ENCODE measurements around the gene CTSZ.

CTSZ gene

GRCh38 chr20:59006864-59007664 is at the start of gene CTSZ:
CTSZ (minus strand) TSS chr20:59007254; CDS start chr20:59007128, 126 bp downstream.
- Histone ChIP-seq H3K9ac (ENCODE audit: low read length) (peak within 1 kb of the TSS; percentile 91), H3K4me3 (ENCODE audit: low read length) (peak within 1 kb of the TSS; percentile 56), H3K4me1 (ENCODE audit: control insufficient read depth, insufficient read depth, low read length) (peaks cover 58% of the 10 kb centered on the region), H3K9me3 (ENCODE audit: control insufficient read depth, low read length) (no peaks in the 10 kb centered on the region), H3K27me3 (ENCODE audit: control insufficient read depth, insufficient read depth, low read length) (no peaks in the 10 kb centered on the region), H3K36me3 (ENCODE audit: control insufficient read depth, insufficient read depth, low read length) (no peaks in the 10 kb centered on the region)

GRCh38 chr20:59055302-59055701 is 48.2 kb upstream of the CTSZ start:
- H3K36me3 ChIP-seq (ENCODE audit: control insufficient read depth, insufficient read depth, low read length): no peaks in the 10 kb centered on the region
- no peaks in the 10 kb centered on the region for H3K9me3 ChIP-seq (ENCODE audit: control insufficient read depth, low read length)
- H3K9ac ChIP-seq (ENCODE audit: low read length): no peak overlapping the region
- peaks cover 6% of the 10 kb centered on the region for H3K4me1 ChIP-seq (ENCODE audit: control insufficient read depth, insufficient read depth, low read length)
- no peak overlapping the region for H3K4me3 ChIP-seq (ENCODE audit: low read length)
- no peaks in the 10 kb centered on the region for H3K27me3 ChIP-seq (ENCODE audit: control insufficient read depth, insufficient read depth, low read length)

GRCh38 chr20:59051666-59052185 is 44.7 kb upstream of the CTSZ start:
- Histone ChIP-seq H3K9ac (ENCODE audit: low read length) (no peak overlapping the region), H3K4me3 (ENCODE audit: low read length) (no peak overlapping the region), H3K27me3 (ENCODE audit: control insufficient read depth, insufficient read depth, low read length) (no peaks in the 10 kb centered on the region), H3K4me1 (ENCODE audit: control insufficient read depth, insufficient read depth, low read length) (peaks cover 22% of the 10 kb centered on the region), H3K9me3 (ENCODE audit: control insufficient read depth, low read length) (no peaks in the 10 kb centered on the region), H3K36me3 (ENCODE audit: control insufficient read depth, insufficient read depth, low read length) (no peaks in the 10 kb centered on the region)

GRCh38 chr20:59050437-59050836 is 43.4 kb upstream of the CTSZ start:
- H3K4me3 ChIP-seq (ENCODE audit: low read length): no peak overlapping the region
- no peaks in the 10 kb centered on the region for H3K36me3 ChIP-seq (ENCODE audit: control insufficient read depth, insufficient read depth, low read length)

GRCh38 chr20:59048681-59049030 is 41.6 kb upstream of the CTSZ start:
- no peaks in the 10 kb centered on the region for H3K27me3 ChIP-seq (ENCODE audit: control insufficient read depth, insufficient read depth, low read length)
- H3K9ac ChIP-seq (ENCODE audit: low read length): no peak overlapping the region
- H3K4me1 ChIP-seq (ENCODE audit: control insufficient read depth, insufficient read depth, low read length): peaks cover 23% of the 10 kb centered on the region
- no peak overlapping the region for H3K4me3 ChIP-seq (ENCODE audit: low read length)
- H3K9me3 ChIP-seq (ENCODE audit: control insufficient read depth, low read length): no peaks in the 10 kb centered on the region
- no peaks in the 10 kb centered on the region for H3K36me3 ChIP-seq (ENCODE audit: control insufficient read depth, insufficient read depth, low read length)

More at GRCh38 chr20:59050437-59050836, 43.4 kb upstream of the CTSZ start:
- Histone ChIP-seq H3K4me1 (ENCODE audit: control insufficient read depth, insufficient read depth, low read length) (peaks cover 23% of the 10 kb centered on the region), H3K9me3 (ENCODE audit: control insufficient read depth, low read length) (no peaks in the 10 kb centered on the region), H3K27me3 (ENCODE audit: control insufficient read depth, insufficient read depth, low read length) (no peaks in the 10 kb centered on the region), H3K9ac (ENCODE audit: low read length) (no peak overlapping the region)

- Histone ChIP-seq H3K9ac (ENCODE audit: low read length) (no peak overlapping the region), H3K27me3 (ENCODE audit: control insufficient read depth, insufficient read depth, low read length) (no peaks in the 10 kb centered on the region), H3K9me3 (ENCODE audit: control insufficient read depth, low read length) (no peaks in the 10 kb centered on the region), H3K4me3 (ENCODE audit: low read length) (no peak overlapping the region), H3K4me1 (ENCODE audit: control insufficient read depth, insufficient read depth, low read length) (peaks cover 26% of the 10 kb centered on the region), H3K36me3 (ENCODE audit: control insufficient read depth, insufficient read depth, low read length) (no peaks in the 10 kb centered on the region)
Measured at GRCh38 chr20:59047938-59048680, 41.1 kb upstream of the CTSZ start.

- Histone ChIP-seq H3K9me3 (ENCODE audit: control insufficient read depth, low read length) (no peaks in the 10 kb centered on the region), H3K27me3 (ENCODE audit: control insufficient read depth, insufficient read depth, low read length) (no peaks in the 10 kb centered on the region), H3K4me3 (ENCODE audit: low read length) (no peak overlapping the region), H3K9ac (ENCODE audit: low read length) (no peak overlapping the region), H3K4me1 (ENCODE audit: control insufficient read depth, insufficient read depth, low read length) (peaks cover 28% of the 10 kb centered on the region), H3K36me3 (ENCODE audit: control insufficient read depth, insufficient read depth, low read length) (no peaks in the 10 kb centered on the region)
Measured at GRCh38 chr20:59046862-59047261, 39.8 kb upstream of the CTSZ start.

- no peaks in the 10 kb centered on the region for H3K36me3 ChIP-seq (ENCODE audit: control insufficient read depth, insufficient read depth, low read length)
- peaks cover 39% of the 10 kb centered on the region for H3K4me1 ChIP-seq (ENCODE audit: control insufficient read depth, insufficient read depth, low read length)
- H3K9me3 ChIP-seq (ENCODE audit: control insufficient read depth, low read length): no peaks in the 10 kb centered on the region
- no peak overlapping the region for H3K9ac ChIP-seq (ENCODE audit: low read length)
- H3K27me3 ChIP-seq (ENCODE audit: control insufficient read depth, insufficient read depth, low read length): no peaks in the 10 kb centered on the region
- no peak overlapping the region for H3K4me3 ChIP-seq (ENCODE audit: low read length)
Measured at GRCh38 chr20:59044796-59045195, 37.7 kb upstream of the CTSZ start.

- Histone ChIP-seq H3K4me1 (ENCODE audit: control insufficient read depth, insufficient read depth, low read length) (peaks cover 34% of the 10 kb centered on the region), H3K9me3 (ENCODE audit: control insufficient read depth, low read length) (no peaks in the 10 kb centered on the region), H3K36me3 (ENCODE audit: control insufficient read depth, insufficient read depth, low read length) (no peaks in the 10 kb centered on the region), H3K27me3 (ENCODE audit: control insufficient read depth, insufficient read depth, low read length) (no peaks in the 10 kb centered on the region), H3K9ac (ENCODE audit: low read length) (no peak overlapping the region), H3K4me3 (ENCODE audit: low read length) (no peak overlapping the region)
Measured at GRCh38 chr20:59044295-59044694, 37.2 kb upstream of the CTSZ start.

- Histone ChIP-seq H3K4me3 (ENCODE audit: low read length) (no peak overlapping the region), H3K36me3 (ENCODE audit: control insufficient read depth, insufficient read depth, low read length) (no peaks in the 10 kb centered on the region), H3K27me3 (ENCODE audit: control insufficient read depth, insufficient read depth, low read length) (no peaks in the 10 kb centered on the region), H3K4me1 (ENCODE audit: control insufficient read depth, insufficient read depth, low read length) (peaks cover 33% of the 10 kb centered on the region), H3K9me3 (ENCODE audit: control insufficient read depth, low read length) (no peaks in the 10 kb centered on the region), H3K9ac (ENCODE audit: low read length) (no peak overlapping the region)
Measured at GRCh38 chr20:59043698-59044097, 36.6 kb upstream of the CTSZ start.

GRCh38 chr20:59042796-59043631 is 36.0 kb upstream of the CTSZ start:
- Histone ChIP-seq H3K4me1 (ENCODE audit: control insufficient read depth, insufficient read depth, low read length) (peaks cover 33% of the 10 kb centered on the region), H3K9ac (ENCODE audit: low read length) (peak overlapping the region; percentile 87), H3K27me3 (ENCODE audit: control insufficient read depth, insufficient read depth, low read length) (no peaks in the 10 kb centered on the region)

More at GRCh38 chr20:59042796-59043631, 36.0 kb upstream of the CTSZ start:
- no peaks in the 10 kb centered on the region for H3K36me3 ChIP-seq (ENCODE audit: control insufficient read depth, insufficient read depth, low read length)
- peak overlapping the region; percentile 46 for H3K4me3 ChIP-seq (ENCODE audit: low read length)
- H3K9me3 ChIP-seq (ENCODE audit: control insufficient read depth, low read length): no peaks in the 10 kb centered on the region

All from mucosa of stomach (tissue), 1 donor.